Endothelial cell of umbilical vein (primary cell): ENCODE data around the gene BORCS5. TPM values are rescaled to one million over a fixed set of nuclear protein-coding genes. Genes with fewer than 3 reads are reported as not detected.

Source experiments
- BruUV-seq: library from RNA; stranded (reverse); fragments of 400-500 nt; replicated peaks from 2 replicates; lab custom pipeline; 2021; lab: Mats Ljungman, UMichigan
- CTCF ChIA-PET: fragments of 300-600, 350-600 bp; sonication (Branson Sonifier 250); formaldehyde crosslinking; loops from one replicate; lab custom pipeline; 2021; ENCODE audit warnings: antibody characterized with exemption, inconsistent platforms; lab: Charles Lee
- POLR2A ChIA-PET: fragments of 300-600, 350-600 bp; sonication (Branson Sonifier 250); formaldehyde crosslinking; loops from one replicate; lab custom pipeline; 2021; ENCODE audit warnings: antibody characterized with exemption, inconsistent platforms; lab: Charles Lee
- DNase-seq: peaks from one replicate; pipeline ENCODE4 v3.0.0-alpha.2; 2011; ENCODE audit warnings: low read depth, low spot score
- FAIRE-seq: peaks from 2 replicates; lab custom pipeline; 2011; peaks lifted over from hg19 to GRCh38; lab: Jason Lieb, UNC
- H2AFZ ChIP-seq: 2 replicates; pipeline ENCODE4 v1.6.0; 2012; ENCODE audit warnings: low read depth, low read length, control low read depth, inconsistent platforms
- H3K27ac ChIP-seq: 2 replicates; pipeline ENCODE4 v1.5.1; 2011; ENCODE audit warnings: low read depth, mild to moderate bottlenecking, control low read depth, low read length, moderate library complexity; ENCODE audit not compliant: insufficient read depth
- H3K27me3 ChIP-seq, 2 experiments: 2 replicates each; pipeline versions ENCODE4 v1.6.0 to v1.6.1; 2011; ENCODE audit warnings: low read length in 2 of 2, mixed read lengths in 1 of 2; ENCODE audit not compliant: control insufficient read depth in 2 of 2, insufficient read depth in 2 of 2
- H3K36me3 ChIP-seq, 2 experiments: 2 replicates in 1 of 2; 3 replicates in 1 of 2; pipeline ENCODE4 v1.5.1; 2011; ENCODE audit warnings: low read length in 2 of 2, mild to moderate bottlenecking in 1 of 2, moderate library complexity in 1 of 2; ENCODE audit not compliant: control insufficient read depth in 2 of 2, insufficient read depth in 2 of 2; ENCODE audit errors: extremely low read depth in 1 of 2
- H3K4me1 ChIP-seq: 3 replicates; pipeline ENCODE4 v1.5.1; 2011; ENCODE audit warnings: mild to moderate bottlenecking, low read length; ENCODE audit not compliant: control insufficient read depth, insufficient read depth; ENCODE audit errors: extremely low read depth
- H3K4me2 ChIP-seq: 2 replicates; pipeline ENCODE4 v1.6.1; 2011; ENCODE audit warnings: low read length, control low read depth, mixed read lengths; ENCODE audit not compliant: insufficient read depth
- H3K4me3 ChIP-seq, 3 experiments: fragments of 200-600 bp in 1 of 3; sonication (generic), shearing (Covaris generic) in 1 of 3; replicated peaks in 1 of 3; 2 replicates each; pipeline ENCODE4 v1.5.1; 2011 to 2016; ENCODE audit warnings: control low read depth in 3 of 3, low read length in 3 of 3, mild to moderate bottlenecking in 2 of 3, inconsistent platforms in 1 of 3, low read depth in 1 of 3, moderate library complexity in 1 of 3; ENCODE audit not compliant: insufficient read depth in 1 of 3
- H3K79me2 ChIP-seq: 2 replicates; pipeline ENCODE4 v1.6.0; 2012; ENCODE audit warnings: low read length, inconsistent platforms; ENCODE audit not compliant: control insufficient read depth, insufficient read depth
- H3K9ac ChIP-seq: replicated peaks from 2 replicates; pipeline ENCODE3; 2011; ENCODE audit warnings: low read length, control low read depth; ENCODE audit not compliant: insufficient read depth; ENCODE audit errors: extremely low read depth
- H3K9me1 ChIP-seq: replicated peaks from 3 replicates; pipeline ENCODE4 v1.6.0; 2011; ENCODE audit warnings: mild to moderate bottlenecking, low read length; ENCODE audit not compliant: control insufficient read depth, insufficient read depth; ENCODE audit errors: extremely low read depth
- H3K9me3 ChIP-seq: replicated peaks from 2 replicates; pipeline ENCODE4 v1.5.1; 2012; ENCODE audit warnings: low read length, inconsistent platforms; ENCODE audit not compliant: control insufficient read depth, insufficient read depth
- H4K20me1 ChIP-seq: replicated peaks from 2 replicates; pipeline ENCODE3; 2011; ENCODE audit warnings: mild to moderate bottlenecking, low read length; ENCODE audit not compliant: control insufficient read depth, insufficient read depth; ENCODE audit errors: extremely low read depth
- EZH2 ChIP-seq: IDR thresholded peaks from 2 replicates; pipeline ENCODE4 v1.6.1; 2012; ENCODE audit warnings: borderline replicate concordance, low read depth, mild to moderate bottlenecking, moderate library complexity, low read length, inconsistent platforms; ENCODE audit not compliant: severe bottlenecking
- FOS ChIP-seq: IDR thresholded peaks from 2 replicates; pipeline ENCODE4 v1.6.1; 2011; ENCODE audit warnings: mild to moderate bottlenecking, low read length, moderate library complexity, borderline replicate concordance; ENCODE audit not compliant: insufficient read depth
- GATA2 ChIP-seq: IDR thresholded peaks from 2 replicates; pipeline ENCODE4 v1.7.0; 2011; ENCODE audit warnings: low read depth, mild to moderate bottlenecking, moderate library complexity, mixed read lengths, low read length; ENCODE audit not compliant: insufficient read length, insufficient read depth
- JUN ChIP-seq: IDR thresholded peaks from 2 replicates; pipeline ENCODE4 v1.6.1; 2011; ENCODE audit warnings: borderline replicate concordance, low read depth; ENCODE audit not compliant: insufficient read length, insufficient read depth
- MYC ChIP-seq: IDR thresholded peaks from one replicate; pipeline ENCODE4 v1.6.1; 2011; ENCODE audit warnings: mild to moderate bottlenecking, low read depth, low read length
- POLR2A ChIP-seq: IDR thresholded peaks from 2 replicates; pipeline ENCODE4 v1.6.1; 2012; ENCODE audit warnings: low read depth, mild to moderate bottlenecking, control low read depth, low read length
- POLR2AphosphoS5 ChIP-seq: IDR thresholded peaks from 2 replicates; pipeline ENCODE4 v1.6.1; 2012; ENCODE audit warnings: low read depth, mild to moderate bottlenecking, control low read depth, low read length, moderate library complexity; ENCODE audit not compliant: insufficient read depth
- dilution Hi-C: fragments of 300-500 bp; cut with MboI; formaldehyde crosslinking; loops from one replicate; pipeline ENCODE4 v1.15.0; 2019; ENCODE audit warnings: low sequenced_read_pairs; ENCODE audit not compliant: extremely low pct_ligation_motif_present
- intact Hi-C: fragments of 100-400 bp; cut with micrococcal nuclease; formaldehyde crosslinking; loops from one replicate; pipeline ENCODE4 v1.10.0; 2022
- polyA plus RNA-seq, 4 experiments: library from polyadenylated mRNA; depleted of rRNA in 3 of 4; stranded (reverse) in 3 of 4; unstranded in 1 of 4; fragments of >200 nt; gene quantifications; 2 replicates each; pipeline versions ENCODE4 v1.2.1 to v1.2.3, GENCODE V29; 2011 to 2012; ENCODE audit warnings: missing spikeins in 1 of 4
- total RNA-seq: library from RNA; stranded (reverse); gene quantifications from 2 replicates; pipeline ENCODE4 v1.2.3, GENCODE V29; 2021
- TF ChIP-seq, protein P1 (sequence below), 2 donors: IDR thresholded peaks; 1 replicate in 1 of 2; 2 replicates in 1 of 2; pipeline ENCODE4 v1.5.1; 2011; ENCODE audit warnings: low read length in 2 of 2, mild to moderate bottlenecking in 2 of 2, moderate library complexity in 2 of 2, control low read depth in 1 of 2, inconsistent platforms in 1 of 2, low read depth in 1 of 2; ENCODE audit not compliant: insufficient read depth in 1 of 2; ENCODE audit errors: extremely low read depth in 1 of 2
- TF ChIP-seq, protein P2 (sequence below): IDR thresholded peaks from 2 replicates; pipeline ENCODE4 v1.6.1; 2011; ENCODE audit not compliant: insufficient read depth, insufficient read length

BORCS5 gene
- total and polyA plus RNA-seq, 2 donors (not counting 3 experiments of a cell fraction or from before 2014, with no cell fraction given), result 8.3 to 10.5 TPM

DNA sequence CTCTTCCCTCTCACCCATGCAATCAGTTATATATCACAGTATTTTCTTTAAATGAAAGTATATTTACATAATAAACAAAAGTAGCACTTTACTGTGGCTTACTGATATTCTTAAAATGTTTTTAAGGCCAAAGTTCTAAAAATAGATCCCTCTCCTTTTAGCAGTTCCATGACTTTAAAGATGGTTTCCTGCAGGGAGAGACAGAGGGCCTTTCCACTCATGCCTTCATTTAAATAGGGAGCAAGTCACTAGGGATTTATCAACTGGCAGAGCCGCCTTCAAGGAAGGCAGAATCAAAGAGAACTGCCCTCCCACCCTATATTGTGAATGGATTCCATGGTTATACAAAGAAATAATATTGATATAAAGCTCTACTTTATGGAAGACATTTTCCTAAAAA is 150.2 kb downstream of the BORCS5 start:
- no peaks in the 10 kb centered on the region for H3K36me3 ChIP-seq
- no peaks in the 10 kb centered on the region for H3K9me1 ChIP-seq
- H3K4me2 ChIP-seq, result no peak overlapping the region
- H3K9me3 ChIP-seq, result no peaks in the 10 kb centered on the region
- CTCF ChIA-PET, result no interaction called here
- H3K79me2 ChIP-seq, result peaks cover 11% of the 10 kb centered on the region
- TF ChIP-seq EZH2 (no peak), JUN (no peak), FOS (no peak)
- TF ChIP-seq, protein P1, sequence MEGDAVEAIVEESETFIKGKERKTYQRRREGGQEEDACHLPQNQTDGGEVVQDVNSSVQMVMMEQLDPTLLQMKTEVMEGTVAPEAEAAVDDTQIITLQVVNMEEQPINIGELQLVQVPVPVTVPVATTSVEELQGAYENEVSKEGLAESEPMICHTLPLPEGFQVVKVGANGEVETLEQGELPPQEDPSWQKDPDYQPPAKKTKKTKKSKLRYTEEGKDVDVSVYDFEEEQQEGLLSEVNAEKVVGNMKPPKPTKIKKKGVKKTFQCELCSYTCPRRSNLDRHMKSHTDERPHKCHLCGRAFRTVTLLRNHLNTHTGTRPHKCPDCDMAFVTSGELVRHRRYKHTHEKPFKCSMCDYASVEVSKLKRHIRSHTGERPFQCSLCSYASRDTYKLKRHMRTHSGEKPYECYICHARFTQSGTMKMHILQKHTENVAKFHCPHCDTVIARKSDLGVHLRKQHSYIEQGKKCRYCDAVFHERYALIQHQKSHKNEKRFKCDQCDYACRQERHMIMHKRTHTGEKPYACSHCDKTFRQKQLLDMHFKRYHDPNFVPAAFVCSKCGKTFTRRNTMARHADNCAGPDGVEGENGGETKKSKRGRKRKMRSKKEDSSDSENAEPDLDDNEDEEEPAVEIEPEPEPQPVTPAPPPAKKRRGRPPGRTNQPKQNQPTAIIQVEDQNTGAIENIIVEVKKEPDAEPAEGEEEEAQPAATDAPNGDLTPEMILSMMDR (IDR thresholded peaks at IDR 0.05; ENCODE audit: extremely low read depth in 1 of 2, insufficient read depth in 1 of 2, low read depth in 1 of 2, low read length in 2 of 2), result no peak
- TF ChIP-seq, protein P2, sequence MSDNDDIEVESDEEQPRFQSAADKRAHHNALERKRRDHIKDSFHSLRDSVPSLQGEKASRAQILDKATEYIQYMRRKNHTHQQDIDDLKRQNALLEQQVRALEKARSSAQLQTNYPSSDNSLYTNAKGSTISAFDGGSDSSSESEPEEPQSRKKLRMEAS, result no peak
- no TSS peak for BruUV-seq
- DNase-seq (no peak), FAIRE-seq (no peak)
- no peak overlapping the region for H3K4me3 ChIP-seq
- dilution Hi-C loops, result no loop called here
- H2AFZ ChIP-seq, result no peak overlapping the region
- H3K27ac ChIP-seq, result no peak overlapping the region
- intact Hi-C loops, result no loop called here
- POLR2A ChIA-PET, result no interaction called here
- H3K4me1 ChIP-seq, result peaks cover 16% of the 10 kb centered on the region
- no peak overlapping the region for H3K9ac ChIP-seq
- H3K27me3 ChIP-seq, result no peaks in the 10 kb centered on the region
- H4K20me1 ChIP-seq, result no peaks in the 10 kb centered on the region

DNA sequence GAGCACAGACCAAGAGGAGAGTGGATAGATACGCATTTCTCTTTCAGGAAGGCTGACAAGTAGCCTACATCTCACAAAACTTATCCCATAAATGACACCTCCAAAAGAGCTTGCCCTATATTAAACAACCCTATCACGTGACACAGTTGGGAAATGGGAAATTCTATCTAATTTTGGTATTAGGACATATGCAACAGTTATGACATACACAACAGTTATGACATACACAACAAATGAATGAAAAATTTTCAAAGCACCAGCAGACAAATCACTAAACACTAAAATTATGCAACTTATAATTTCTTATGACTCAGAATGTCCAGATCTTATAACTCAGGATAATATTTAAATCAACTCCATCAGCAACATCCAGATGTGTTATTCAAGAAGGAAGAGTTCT is 151.7 kb downstream of the BORCS5 start:
- no peaks in the 10 kb centered on the region for H3K9me3 ChIP-seq
- no peaks in the 10 kb centered on the region for H3K36me3 ChIP-seq
- H3K9ac ChIP-seq, result no peak overlapping the region
- H3K4me1 ChIP-seq, result peaks cover 16% of the 10 kb centered on the region
- FAIRE-seq (no peak), DNase-seq (no peak)
- no peaks in the 10 kb centered on the region for H3K27me3 ChIP-seq
- H2AFZ ChIP-seq, result no peak overlapping the region
- H4K20me1 ChIP-seq, result no peaks in the 10 kb centered on the region
- no TSS peak for BruUV-seq
- no peak overlapping the region for H3K27ac ChIP-seq
- H3K4me3 ChIP-seq, result no peak overlapping the region
- ChIA-PET CTCF (no interaction called here), POLR2A (no interaction called here)
- H3K9me1 ChIP-seq, result no peaks in the 10 kb centered on the region
- H3K79me2 ChIP-seq, result peaks cover 11% of the 10 kb centered on the region
- no peak overlapping the region for H3K4me2 ChIP-seq
- dilution Hi-C loops (no loop called here), intact Hi-C loops (no loop called here)
- TF ChIP-seq MYC (no peak), EZH2 (no peak), GATA2 (no peak), POLR2AphosphoS5 (no peak), JUN (no peak), FOS (no peak), POLR2A (no peak)
- TF ChIP-seq, protein P2, result no peak
- TF ChIP-seq, protein P1 (IDR thresholded peaks at IDR 0.05; ENCODE audit: extremely low read depth in 1 of 2, insufficient read depth in 1 of 2, low read depth in 1 of 2, low read length in 2 of 2), result no peak
